ENCODE measurements around the gene PRPF4.

The PRPF4 gene

GRCh38 chr9:113250807-113251206 is 24.7 kb upstream of the PRPF4 start:
- Mint-ChIP-seq H3K36me3 (ENCODE audit: low read depth) (peaks cover 11% of the 10 kb centered on the region), H3K27ac (no peak overlapping the region), H3K9me3 (no peaks in the 10 kb centered on the region), H3K4me3 (no peak overlapping the region), H3K27me3 (no peaks in the 10 kb centered on the region), H3K4me1 (ENCODE audit: low read depth) (peaks cover 16% of the 10 kb centered on the region)
- intact Hi-C loops (cut with micrococcal nuclease): no loop called here

GRCh38 chr9:113254991-113255390 is 20.5 kb upstream of the PRPF4 start:
- Mint-ChIP-seq H3K27ac (peak overlapping the region; percentile 29), H3K36me3 (ENCODE audit: low read depth) (peaks cover 42% of the 10 kb centered on the region), H3K9me3 (no peaks in the 10 kb centered on the region), H3K4me1 (ENCODE audit: low read depth) (peaks cover 12% of the 10 kb centered on the region), H3K4me3 (no peak overlapping the region), H3K27me3 (no peaks in the 10 kb centered on the region)
- intact Hi-C loops (cut with micrococcal nuclease): no loop called here

- Mint-ChIP-seq H3K27me3 (no peaks in the 10 kb centered on the region), H3K4me1 (ENCODE audit: low read depth) (peaks cover 12% of the 10 kb centered on the region), H3K4me3 (no peak overlapping the region), H3K27ac (peak overlapping the region; percentile 29), H3K9me3 (no peaks in the 10 kb centered on the region), H3K36me3 (ENCODE audit: low read depth) (peaks cover 47% of the 10 kb centered on the region)
- intact Hi-C loops (cut with micrococcal nuclease): no loop called here
Measured at GRCh38 chr9:113255438-113255837, 20.0 kb upstream of the PRPF4 start.

GRCh38 chr9:113257863-113258262 is 17.6 kb upstream of the PRPF4 start:
- H3K4me3 Mint-ChIP-seq: no peak overlapping the region
- intact Hi-C loops (cut with micrococcal nuclease): no loop called here
- peaks cover 69% of the 10 kb centered on the region for H3K36me3 Mint-ChIP-seq (ENCODE audit: low read depth)
- H3K27ac Mint-ChIP-seq: no peak overlapping the region
- peaks cover 12% of the 10 kb centered on the region for H3K4me1 Mint-ChIP-seq (ENCODE audit: low read depth)
- no peaks in the 10 kb centered on the region for H3K27me3 Mint-ChIP-seq
- no peaks in the 10 kb centered on the region for H3K9me3 Mint-ChIP-seq

- Mint-ChIP-seq H3K27me3 (no peaks in the 10 kb centered on the region), H3K4me3 (no peak overlapping the region), H3K27ac (no peak overlapping the region), H3K36me3 (ENCODE audit: low read depth) (peaks cover 72% of the 10 kb centered on the region), H3K4me1 (ENCODE audit: low read depth) (peaks cover 12% of the 10 kb centered on the region), H3K9me3 (no peaks in the 10 kb centered on the region)
- intact Hi-C loops (cut with micrococcal nuclease): no loop called here
Measured at GRCh38 chr9:113258282-113258681, 17.2 kb upstream of the PRPF4 start.

GRCh38 chr9:113261917-113262671 is 13.4 kb upstream of the PRPF4 start:
- no peaks in the 10 kb centered on the region for H3K4me1 Mint-ChIP-seq (ENCODE audit: low read depth)
- H3K4me3 Mint-ChIP-seq: no peak overlapping the region
- H3K27ac Mint-ChIP-seq: no peak overlapping the region
- no peaks in the 10 kb centered on the region for H3K9me3 Mint-ChIP-seq
- H3K36me3 Mint-ChIP-seq (ENCODE audit: low read depth): peaks cover 87% of the 10 kb centered on the region
- intact Hi-C loops (cut with micrococcal nuclease): no loop called here
- H3K27me3 Mint-ChIP-seq: no peaks in the 10 kb centered on the region

GRCh38 chr9:113266174-113266573 is 9.3 kb upstream of the PRPF4 start:
- peaks cover 82% of the 10 kb centered on the region for H3K36me3 Mint-ChIP-seq (ENCODE audit: low read depth)
- intact Hi-C loops (cut with micrococcal nuclease): no loop called here

GRCh38 chr9:113267911-113268566 is 7.4 kb upstream of the PRPF4 start:
- no peaks in the 10 kb centered on the region for H3K9me3 Mint-ChIP-seq
- H3K27ac Mint-ChIP-seq: no peak overlapping the region
- peaks cover 85% of the 10 kb centered on the region for H3K36me3 Mint-ChIP-seq (ENCODE audit: low read depth)

More at GRCh38 chr9:113266174-113266573, 9.3 kb upstream of the PRPF4 start:
- Mint-ChIP-seq H3K27ac (no peak overlapping the region), H3K4me1 (ENCODE audit: low read depth) (no peaks in the 10 kb centered on the region), H3K27me3 (no peaks in the 10 kb centered on the region), H3K9me3 (no peaks in the 10 kb centered on the region), H3K4me3 (no peak overlapping the region)

GRCh38 chr9:113269355-113269754 is 6.1 kb upstream of the PRPF4 start:
- Mint-ChIP-seq H3K4me3 (no peak overlapping the region), H3K9me3 (no peaks in the 10 kb centered on the region), H3K27me3 (no peaks in the 10 kb centered on the region), H3K27ac (no peak overlapping the region), H3K4me1 (ENCODE audit: low read depth) (peaks cover 4% of the 10 kb centered on the region), H3K36me3 (ENCODE audit: low read depth) (peaks cover 78% of the 10 kb centered on the region)
- intact Hi-C loops (cut with micrococcal nuclease): no loop called here

More at GRCh38 chr9:113267911-113268566, 7.4 kb upstream of the PRPF4 start:
- Mint-ChIP-seq H3K4me1 (ENCODE audit: low read depth) (no peaks in the 10 kb centered on the region), H3K27me3 (no peaks in the 10 kb centered on the region), H3K4me3 (no peak overlapping the region)
- intact Hi-C loops (cut with micrococcal nuclease): no loop called here

- intact Hi-C loops (cut with micrococcal nuclease): loop anchor here (10.0 kb wide), 2 partner anchors 85 to 115 kb away; partner anchors contain the start of gene SLC31A2
- Mint-ChIP-seq H3K27me3 (no peaks in the 10 kb centered on the region), H3K27ac (no peak overlapping the region)
Measured at GRCh38 chr9:113269871-113270270, 5.6 kb upstream of the PRPF4 start.

GRCh38 chr9:113274474-113275156 is 843 bp upstream of the PRPF4 start:
- intact Hi-C loops (cut with micrococcal nuclease): loop anchor here (1.0 to 10.0 kb wide), 7 partner anchors 54 to 383 kb away; partner anchors contain the start of genes ALAD, SLC31A2 and WDR31
- Mint-ChIP-seq H3K9me3 (no peaks in the 10 kb centered on the region), H3K36me3 (ENCODE audit: low read depth) (peaks cover 51% of the 10 kb centered on the region), H3K4me1 (ENCODE audit: low read depth) (peaks cover 5% of the 10 kb centered on the region), H3K27me3 (no peaks in the 10 kb centered on the region), H3K27ac (no peak overlapping the region), H3K4me3 (no peak overlapping the region)

More at GRCh38 chr9:113269871-113270270, 5.6 kb upstream of the PRPF4 start:
- Mint-ChIP-seq H3K9me3 (no peaks in the 10 kb centered on the region), H3K4me1 (ENCODE audit: low read depth) (peaks cover 5% of the 10 kb centered on the region), H3K36me3 (ENCODE audit: low read depth) (peaks cover 75% of the 10 kb centered on the region), H3K4me3 (no peak overlapping the region)

GRCh38 chr9:113278840-113279239 is 3.4 kb downstream of the PRPF4 start:
- Mint-ChIP-seq H3K27me3 (no peaks in the 10 kb centered on the region), H3K27ac (no peak overlapping the region), H3K9me3 (no peaks in the 10 kb centered on the region), H3K4me1 (ENCODE audit: low read depth) (peaks cover 9% of the 10 kb centered on the region), H3K36me3 (ENCODE audit: low read depth) (peaks cover 55% of the 10 kb centered on the region), H3K4me3 (no peak overlapping the region)
- intact Hi-C loops (cut with micrococcal nuclease): loop anchor here (5.0 to 10.0 kb wide), 4 partner anchors 94 to 378 kb away; partner anchors contain the start of genes ALAD and SLC31A2

GRCh38 chr9:113281356-113281755 is 5.9 kb downstream of the PRPF4 start:
- intact Hi-C loops (cut with micrococcal nuclease): no loop called here
- H3K27me3 Mint-ChIP-seq: no peaks in the 10 kb centered on the region
- no peak overlapping the region for H3K27ac Mint-ChIP-seq

GRCh38 chr9:113289091-113289490 is 13.6 kb downstream of the PRPF4 start:
- no peaks in the 10 kb centered on the region for H3K9me3 Mint-ChIP-seq
- H3K27me3 Mint-ChIP-seq: no peaks in the 10 kb centered on the region
- intact Hi-C loops (cut with micrococcal nuclease): no loop called here
- no peaks in the 10 kb centered on the region for H3K4me1 Mint-ChIP-seq (ENCODE audit: low read depth)
- H3K27ac Mint-ChIP-seq: no peak overlapping the region
- H3K36me3 Mint-ChIP-seq (ENCODE audit: low read depth): peaks cover 88% of the 10 kb centered on the region
- H3K4me3 Mint-ChIP-seq: no peak overlapping the region

More at GRCh38 chr9:113281356-113281755, 5.9 kb downstream of the PRPF4 start:
- H3K9me3 Mint-ChIP-seq: no peaks in the 10 kb centered on the region
- peaks cover 4% of the 10 kb centered on the region for H3K4me1 Mint-ChIP-seq (ENCODE audit: low read depth)
- no peak overlapping the region for H3K4me3 Mint-ChIP-seq
- H3K36me3 Mint-ChIP-seq (ENCODE audit: low read depth): peaks cover 72% of the 10 kb centered on the region

Measured in dendritic cell treated with granulocyte-macrophage colony-stimulating factor and Interleukin-4, amounts not matched to agents 40 ng/mL and 50 ng/mL, for 4 days (primary cell).